GM21723 (cell line): ENCODE data around the gene ZG16.
"Not testable (repeated sequence)": the region's sequence is repeated elsewhere in the genome, so short reads cannot be mapped to it uniquely, and the experiment has no call there.

ENCODE experiments used
- ATAC-seq: cut with Tn5 transposase; IDR thresholded peaks from one replicate; pipeline ENCODE4 v1.9.1; 2021; ENCODE audit warnings: mild to moderate bottlenecking, moderate library complexity; ENCODE audit not compliant: unreplicated experiment

ZG16 gene

DNA sequence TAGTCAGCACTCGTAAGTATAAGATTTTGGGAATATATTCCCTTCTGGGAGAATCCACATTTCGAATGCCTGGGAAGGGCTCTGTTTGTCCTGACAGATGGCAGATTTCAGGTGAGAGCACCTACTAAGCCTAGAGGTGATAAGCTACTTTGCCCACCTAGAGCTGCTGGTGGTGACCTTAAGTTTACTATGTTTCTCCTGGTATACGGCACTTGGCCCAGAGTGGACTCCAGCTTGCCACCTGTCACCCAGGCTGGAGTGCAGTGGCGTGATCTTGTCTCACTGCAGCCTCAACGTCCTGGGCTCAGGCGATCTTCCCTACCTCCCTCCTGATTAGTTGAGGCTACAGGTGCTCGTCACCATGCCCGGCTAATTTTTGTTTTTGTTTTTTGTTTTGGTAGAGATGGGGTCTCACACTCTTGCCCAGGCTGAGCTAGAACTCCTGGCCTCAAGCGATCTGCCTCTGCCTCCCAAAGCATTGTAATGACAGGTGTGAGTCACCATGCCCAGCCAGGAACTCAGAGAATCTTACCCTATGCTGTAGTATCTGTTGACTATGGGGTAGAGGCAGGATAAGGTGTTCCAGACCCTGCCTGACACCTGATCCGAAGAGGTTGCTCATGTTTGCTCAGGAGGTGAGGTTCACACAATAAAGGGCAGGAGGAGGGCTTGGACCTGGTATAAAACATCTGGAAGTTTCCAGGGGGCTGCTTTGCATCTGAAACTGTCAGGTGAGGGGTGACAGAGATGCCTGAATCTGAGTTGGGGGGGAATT, at the start of gene ZG16:
TSS of gene ZG16 (plus strand) at position 681 of the 775 bp plus-strand sequence. CDS start 1,011 bp downstream, outside the sequence.
- ATAC-seq = no peak

- no peak for ATAC-seq
Observed at GRCh38 chr16:29729116-29729521, 48.9 kb upstream of the ZG16 start.

GRCh38 chr16:29730649-29731048, 47.4 kb upstream of the ZG16 start:
- ATAC-seq = no peak

- peak; percentile 71 for ATAC-seq
Observed at GRCh38 chr16:29731768-29732601, 46.1 kb upstream of the ZG16 start.

DNA sequence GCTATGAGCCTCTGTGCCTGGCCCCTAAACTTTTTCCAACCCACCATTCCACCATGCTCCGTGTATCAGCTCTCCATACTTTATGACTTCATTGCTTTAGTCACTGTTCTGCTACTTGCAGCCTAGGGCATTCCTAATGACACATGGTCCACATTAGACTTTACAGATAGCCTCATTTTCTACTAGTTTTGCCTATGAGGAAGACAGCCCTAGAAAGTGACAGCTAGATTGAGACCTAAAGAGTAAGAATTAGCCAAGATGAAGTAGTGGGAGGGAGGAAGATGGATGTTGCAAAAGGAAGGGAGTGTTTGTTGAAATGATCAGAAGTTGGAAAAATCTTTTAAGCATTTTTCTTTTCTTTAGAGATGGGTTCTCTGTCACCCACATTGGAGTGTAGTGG, 43.3 kb upstream of the ZG16 start:
- no peak for ATAC-seq

DNA sequence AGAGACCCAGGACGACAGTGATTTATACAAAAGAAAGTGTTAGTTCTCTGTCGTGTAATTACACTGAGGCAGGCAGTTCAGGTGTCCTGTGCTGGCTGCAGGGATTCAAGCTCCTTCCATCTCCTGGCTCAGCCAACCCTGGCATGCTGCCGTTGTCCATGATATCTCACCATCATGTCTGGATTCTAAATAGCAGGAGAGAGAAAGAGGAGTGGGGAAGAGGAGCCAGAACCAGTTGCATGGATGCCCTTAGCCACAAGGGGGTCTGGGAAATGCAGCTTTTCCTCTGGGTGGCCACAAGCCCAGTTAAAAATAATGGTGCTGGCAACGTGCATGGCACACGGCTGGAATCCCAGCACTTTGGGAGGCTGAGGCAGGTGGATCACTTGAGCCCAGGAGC, 41.9 kb upstream of the ZG16 start:
- no peak for ATAC-seq

DNA sequence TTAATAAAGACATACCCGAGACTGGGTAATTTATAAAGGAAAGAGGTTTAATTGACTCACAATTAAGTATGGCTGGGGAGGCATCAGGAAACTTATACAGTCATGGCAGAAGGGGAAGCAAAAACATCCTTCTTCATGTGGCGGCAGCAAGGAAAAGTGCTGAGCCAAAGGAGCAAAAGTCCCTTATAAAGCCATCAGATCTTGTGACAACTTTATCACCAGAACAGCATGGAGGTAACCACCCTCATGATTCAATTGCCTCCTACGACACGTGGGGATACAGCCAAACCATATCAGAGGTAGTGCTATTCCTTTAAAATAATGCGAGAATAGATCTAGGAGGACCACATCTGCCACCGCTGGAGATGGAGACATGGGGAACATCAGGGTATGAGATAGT, 41.3 kb upstream of the ZG16 start:
- no peak for ATAC-seq

GRCh38 chr16:29737713-29738112, 40.3 kb upstream of the ZG16 start:
- no peak for ATAC-seq

DNA sequence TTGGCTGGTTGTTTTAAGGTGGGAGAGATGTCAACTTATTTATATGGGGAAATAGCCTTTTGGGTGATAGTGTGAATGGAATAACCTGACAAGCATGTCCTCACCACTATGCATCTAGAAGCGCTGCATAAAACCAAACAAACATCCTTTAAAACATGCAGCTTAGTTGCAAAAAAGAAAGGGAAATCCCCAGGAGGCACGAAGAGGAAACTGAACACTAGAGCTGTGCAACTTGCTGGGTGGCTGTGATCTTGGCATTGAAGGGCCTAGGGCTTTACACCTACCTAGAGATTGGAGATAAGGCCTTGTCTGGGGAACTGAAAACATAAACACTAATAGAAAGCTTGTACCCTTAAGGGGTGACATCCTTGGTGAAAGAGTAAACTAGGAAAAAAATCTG, 39.5 kb upstream of the ZG16 start:
- peak; percentile 62 for ATAC-seq

DNA sequence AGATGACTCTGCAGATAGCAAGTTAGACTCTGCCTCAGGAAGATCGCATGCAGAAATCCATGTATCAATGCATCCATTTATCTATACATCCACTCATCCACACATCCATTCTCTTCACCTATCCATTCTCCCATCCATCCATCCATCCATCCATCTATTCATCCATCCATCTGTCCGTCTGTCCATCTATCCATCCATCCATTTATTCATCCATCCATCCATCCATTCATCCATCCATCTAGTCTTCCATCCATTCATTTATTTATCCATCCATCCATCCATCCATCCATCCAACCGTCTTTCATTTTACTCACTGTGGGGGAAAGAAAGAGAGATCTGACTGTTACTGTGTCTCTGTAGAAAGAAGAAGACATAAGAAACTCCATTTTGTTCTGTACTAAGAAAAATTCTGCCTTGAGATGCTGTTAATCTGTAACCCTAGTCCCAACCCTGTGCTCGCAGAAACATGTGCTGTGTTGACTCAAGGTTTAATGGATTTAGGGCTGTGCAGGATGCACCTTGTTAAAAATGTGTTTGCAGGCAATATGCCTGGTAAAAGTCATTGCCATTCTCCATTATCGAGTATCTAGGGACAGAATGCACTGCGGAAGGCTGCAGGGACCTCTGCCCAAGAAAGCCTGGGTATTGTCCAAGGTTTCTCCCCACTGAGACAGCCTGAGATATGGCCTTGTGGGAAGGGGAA, 38.0 kb upstream of the ZG16 start:
- ATAC-seq = not testable (repeated sequence)

DNA sequence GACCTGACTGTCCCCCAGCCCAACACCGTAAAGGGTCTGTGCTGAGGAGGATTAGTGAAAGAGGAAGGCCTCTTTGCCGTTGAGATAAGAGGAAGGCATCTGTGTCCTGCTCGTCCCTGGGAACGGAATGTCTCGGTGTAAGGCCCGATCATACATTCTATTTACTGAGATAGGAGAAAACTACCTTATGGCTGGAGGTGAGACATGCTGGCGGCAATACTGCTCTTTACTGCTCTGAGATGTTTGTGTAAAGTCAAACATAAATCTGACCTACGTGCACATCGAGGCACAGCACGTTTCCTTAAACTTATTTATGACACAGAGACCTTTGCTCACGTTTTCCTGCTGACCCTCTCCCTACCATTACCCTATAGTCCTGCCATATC, 37.4 kb upstream of the ZG16 start:
- not testable (repeated sequence) for ATAC-seq

DNA sequence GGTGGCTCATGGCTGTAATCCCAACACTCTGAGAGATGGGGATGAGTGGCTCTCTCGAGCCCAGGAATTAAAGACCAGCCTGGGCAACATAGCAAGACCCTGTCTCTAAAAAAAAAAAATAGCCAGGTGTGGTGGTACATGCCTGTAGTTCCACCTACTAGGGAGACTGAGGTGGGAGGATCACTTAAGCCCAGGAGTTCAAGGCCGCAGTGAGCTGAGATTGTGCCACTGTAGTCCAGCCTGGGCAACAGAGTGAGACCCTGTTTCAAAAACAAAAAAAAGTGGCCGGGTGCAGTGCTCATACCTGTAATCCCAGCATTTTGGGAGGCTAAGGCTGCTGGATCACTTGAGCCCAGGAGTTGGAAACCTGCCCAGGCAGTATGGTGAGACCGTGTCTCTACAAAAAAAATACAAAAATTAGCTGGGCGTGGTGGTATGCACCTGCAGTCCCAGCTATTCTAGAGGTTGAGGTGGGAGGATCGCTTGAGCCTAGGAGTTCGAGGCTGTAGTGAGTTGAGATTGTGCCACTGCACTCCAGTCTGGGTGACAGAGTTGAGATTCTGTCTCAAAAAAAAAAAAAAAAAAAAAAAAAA, 35.3 kb upstream of the ZG16 start:
- ATAC-seq = no peak

- no peak for ATAC-seq
Observed at GRCh38 chr16:29743475-29743826, 34.6 kb upstream of the ZG16 start.

DNA sequence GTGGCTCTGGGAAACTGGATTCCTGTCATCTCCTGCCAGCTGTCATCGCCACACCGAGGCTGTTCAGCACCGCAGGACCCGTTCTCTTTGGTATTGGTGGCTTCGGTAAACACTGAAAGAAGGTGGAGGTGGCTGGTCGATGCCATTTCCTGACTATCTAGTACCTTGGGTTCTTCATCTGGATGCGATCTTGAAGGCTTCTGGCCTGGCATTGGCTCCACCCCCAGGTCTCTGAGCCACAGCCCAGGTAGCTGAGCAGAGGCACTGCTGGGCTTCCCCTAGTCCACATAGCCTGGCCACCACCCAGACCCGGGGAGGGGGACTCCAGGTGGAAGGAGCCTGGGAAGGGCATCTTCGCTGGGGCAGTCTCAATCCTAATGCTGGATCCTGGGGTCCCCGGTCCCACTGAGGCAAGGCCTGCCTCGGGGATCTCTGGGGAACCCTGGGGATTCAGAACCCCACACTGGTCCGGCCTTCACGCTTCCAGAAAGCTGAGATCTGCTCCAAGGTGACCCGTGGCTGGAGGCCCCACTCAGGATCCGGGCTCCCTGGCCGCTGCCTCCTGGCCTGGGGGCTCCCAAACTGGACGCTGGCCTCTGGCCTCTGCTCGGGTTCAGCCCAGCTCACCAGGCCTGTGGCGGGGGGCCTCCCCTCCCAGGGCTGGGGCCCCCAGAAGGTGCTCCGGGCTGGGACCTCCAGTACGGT, 34.1 kb upstream of the ZG16 start:
- ATAC-seq = no peak

GRCh38 chr16:29744541-29745101, 33.4 kb upstream of the ZG16 start:
- ATAC-seq = no peak

GRCh38 chr16:29745121-29745852, 32.8 kb upstream of the ZG16 start:
- ATAC-seq = peak; percentile 39

DNA sequence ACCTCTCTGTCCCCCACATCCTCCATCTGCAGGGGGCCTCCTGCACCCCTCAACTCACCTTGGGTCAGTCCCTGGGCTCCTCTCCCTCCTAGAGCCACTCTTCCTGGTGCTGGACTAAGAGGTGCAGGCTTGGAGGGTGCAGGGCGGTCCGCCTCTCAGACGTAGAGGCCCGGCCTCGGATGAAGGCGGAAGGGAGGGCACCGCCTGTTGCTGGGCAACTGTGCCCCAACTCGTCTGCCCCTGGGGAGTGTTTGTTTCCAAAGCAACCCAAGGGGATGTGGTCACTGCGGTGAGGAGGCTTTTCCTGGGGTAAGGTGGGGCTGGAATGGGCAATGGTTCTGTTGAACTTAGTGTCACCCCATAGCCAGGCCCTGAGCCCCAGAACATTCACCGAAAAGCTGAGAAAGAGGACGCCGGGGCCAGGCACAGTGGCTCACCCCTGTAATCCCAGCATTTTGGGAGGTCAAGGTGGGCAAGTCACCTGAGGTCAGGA, 32.2 kb upstream of the ZG16 start, which contains the start of gene C16orf54:
TSS of gene C16orf54 (minus strand) at position 138 of the 493 bp plus-strand sequence. CDS start 1,039 bp downstream, outside the sequence.
- ATAC-seq = peak; percentile 78

- ATAC-seq = not testable (repeated sequence)
Observed at GRCh38 chr16:29746518-29746917, 31.5 kb upstream of the ZG16 start.
